Measurements from ENCODE around the gene PGK2.
"Not testable (repeated sequence)": the region's sequence is repeated elsewhere in the genome, so short reads cannot be mapped to it uniquely, and the experiment has no call there.

The PGK2 gene

GRCh38 chr6:49787176-49787575, at the start of gene PGK2:
PGK2 (minus strand) TSS chr6:49787285; CDS start chr6:49787187, 98 bp downstream.
- DNase-seq, result no peak

- DNase-seq, result no peak
Observed at GRCh38 chr6:49835140-49835539, 48.1 kb upstream of the PGK2 start.

- DNase-seq, result no peak
Observed at GRCh38 chr6:49833386-49833785, 46.3 kb upstream of the PGK2 start.

GRCh38 chr6:49826743-49827406, 39.8 kb upstream of the PGK2 start:
- no peak for DNase-seq

- DNase-seq, result no peak
Observed at GRCh38 chr6:49815166-49815565, 28.1 kb upstream of the PGK2 start.

GRCh38 chr6:49813248-49813647, 26.2 kb upstream of the PGK2 start:
- no peak for DNase-seq

GRCh38 chr6:49806145-49806544, 19.1 kb upstream of the PGK2 start:
- no peak for DNase-seq

- DNase-seq, result no peak
Observed at GRCh38 chr6:49805246-49805645, 18.2 kb upstream of the PGK2 start.

- no peak for DNase-seq
Observed at GRCh38 chr6:49801525-49801924, 14.4 kb upstream of the PGK2 start.

- DNase-seq, result no peak
Observed at GRCh38 chr6:49799090-49799489, 12.0 kb upstream of the PGK2 start.

- not testable (repeated sequence) for DNase-seq
Observed at GRCh38 chr6:49796842-49797455, 9.9 kb upstream of the PGK2 start.

GRCh38 chr6:49790341-49790740, 3.3 kb upstream of the PGK2 start:
- DNase-seq, result no peak

- DNase-seq, result no peak
Observed at GRCh38 chr6:49784272-49784671, 2.8 kb downstream of the PGK2 start.

GRCh38 chr6:49782725-49783124, 4.4 kb downstream of the PGK2 start:
- DNase-seq, result no peak

- no peak for DNase-seq
Observed at GRCh38 chr6:49782293-49782692, 4.8 kb downstream of the PGK2 start.

- DNase-seq, result no peak
Observed at GRCh38 chr6:49776444-49776843, 10.6 kb downstream of the PGK2 start.

- no peak for DNase-seq
Observed at GRCh38 chr6:49775043-49775442, 12.0 kb downstream of the PGK2 start.

GRCh38 chr6:49772285-49772684, 14.8 kb downstream of the PGK2 start:
- DNase-seq, result no peak

- no peak for DNase-seq
Observed at GRCh38 chr6:49766762-49767161, 20.3 kb downstream of the PGK2 start.

- DNase-seq, result no peak
Observed at GRCh38 chr6:49764571-49765236, 22.4 kb downstream of the PGK2 start.

- no peak for DNase-seq
Observed at GRCh38 chr6:49744259-49744658, 42.8 kb downstream of the PGK2 start, which contains the start of gene CRISP3. CRISP3 (minus strand) TSS chr6:49744388; CDS start chr6:49744367, 21 bp downstream.

GRCh38 chr6:49743429-49743828, 43.7 kb downstream of the PGK2 start:
- no peak for DNase-seq

- no peak for DNase-seq
Observed at GRCh38 chr6:49739423-49739822, 47.7 kb downstream of the PGK2 start.

GRCh38 chr6:49736017-49736508, 51.0 kb downstream of the PGK2 start:
- no peak for DNase-seq
